CD4-positive, alpha-beta T cell (primary cell): Measurements from ENCODE around the gene MIOS. TPM values are rescaled to one million over a fixed set of nuclear protein-coding genes. Genes with fewer than 3 reads are reported as not detected.

ENCODE experiments used
- ATAC-seq: fragments of 200-7000 bp; cut with Tn5 transposase; one replicate; pipeline ENCODE4 v1.10.0; 2022; ENCODE audit warnings: mild to moderate bottlenecking; ENCODE audit not compliant: poor library complexity
- CTCF ChIA-PET: fragments of 350-600 bp; sonication (Branson Sonifier 250); formaldehyde crosslinking; loops from one replicate; lab custom pipeline; 2021; ENCODE audit warnings: antibody characterized with exemption, inconsistent platforms; lab: Charles Lee
- POLR2A ChIA-PET: fragments of 350-600 bp; sonication (Branson Sonifier 250); formaldehyde crosslinking; loops from one replicate; lab custom pipeline; 2021; ENCODE audit warnings: antibody characterized with exemption, inconsistent platforms; lab: Charles Lee
- DNase-seq, 14 experiments: peaks; one replicate each; pipeline ENCODE4 v3.0.0-alpha.2; 2013 to 2020; ENCODE audit warnings: mixed read lengths in 2 of 14
- H3K27ac ChIP-seq, 2 donors: one replicate each; pipeline versions ENCODE4 v1.5.1 to v1.7.0; 2013; ENCODE audit warnings: low read length in 2 of 2, low read depth in 1 of 2, mild to moderate bottlenecking in 1 of 2
- H3K27me3 ChIP-seq, 2 experiments: 1 replicate in 1 of 2; 2 replicates in 1 of 2; pipeline versions ENCODE4 v1.6.1 to v1.7.0; 2013; ENCODE audit warnings: low read length in 2 of 2, control low read depth in 1 of 2, mild to moderate bottlenecking in 1 of 2, moderate library complexity in 1 of 2; ENCODE audit not compliant: insufficient read depth in 2 of 2, control insufficient read depth in 1 of 2
- H3K36me3 ChIP-seq: one replicate; pipeline ENCODE4 v1.6.1; 2013; ENCODE audit warnings: low read length, control low read depth; ENCODE audit not compliant: insufficient read depth
- H3K4me1 ChIP-seq: one replicate; pipeline ENCODE4 v1.6.1; 2013; ENCODE audit warnings: low read length, control low read depth; ENCODE audit not compliant: insufficient read depth
- H3K4me3 ChIP-seq: one replicate; pipeline ENCODE4 v1.5.1; 2013; ENCODE audit warnings: mild to moderate bottlenecking, low read length, moderate library complexity
- H3K9me3 ChIP-seq, 2 experiments: 1 replicate in 1 of 2; 2 replicates in 1 of 2; pipeline versions ENCODE4 v1.6.1 to v1.7.0; 2013; ENCODE audit warnings: low read length in 2 of 2, mild to moderate bottlenecking in 2 of 2, control low read depth in 1 of 2, moderate library complexity in 1 of 2; ENCODE audit not compliant: control insufficient read depth in 1 of 2, insufficient read depth in 1 of 2
- H3K27ac Mint-ChIP-seq: one replicate; pipeline ENCODE4 v1.8.0; 2020; ENCODE audit warnings: mixed read lengths
- H3K27me3 Mint-ChIP-seq: one replicate; pipeline ENCODE4 v1.8.0; 2021; ENCODE audit warnings: mixed read lengths
- H3K36me3 Mint-ChIP-seq: one replicate; pipeline ENCODE4 v1.8.0; 2021; ENCODE audit warnings: low read depth, mixed read lengths
- H3K4me1 Mint-ChIP-seq: one replicate; pipeline ENCODE4 v1.8.0; 2021; ENCODE audit warnings: low read depth, mixed read lengths
- H3K4me3 Mint-ChIP-seq: one replicate; pipeline ENCODE4 v1.8.0; 2020; ENCODE audit warnings: mild to moderate bottlenecking, mixed read lengths
- H3K9me3 Mint-ChIP-seq: one replicate; pipeline ENCODE4 v1.8.0; 2020; ENCODE audit warnings: mixed read lengths
- CTCF ChIP-seq: fragments of 200-600 bp; IDR thresholded peaks from one replicate; pipeline ENCODE4 v1.8.0; 2022; ENCODE audit warnings: antibody characterized with exemption, mild to moderate bottlenecking
- intact Hi-C, 2 experiments: fragments of 100-400 bp; cut with DNase I in 1 of 2; cut with micrococcal nuclease in 1 of 2; formaldehyde crosslinking; loops; one replicate each; pipeline versions ENCODE4 v1.15.1 to v1.9.0; 2023 to 2025; cut with DNase I, micrococcal nuclease
- total RNA-seq, 174 experiments: library from RNA in 2 of 174; stranded (reverse) in 2 of 174; gene quantifications; one replicate each; pipeline ENCODE4 v1.2.3 and lab custom pipeline; 2021 to 2026

The MIOS gene
- total RNA-seq, 2 experiments from 2014 or later, result 30.8 to 33.3 TPM

DNA sequence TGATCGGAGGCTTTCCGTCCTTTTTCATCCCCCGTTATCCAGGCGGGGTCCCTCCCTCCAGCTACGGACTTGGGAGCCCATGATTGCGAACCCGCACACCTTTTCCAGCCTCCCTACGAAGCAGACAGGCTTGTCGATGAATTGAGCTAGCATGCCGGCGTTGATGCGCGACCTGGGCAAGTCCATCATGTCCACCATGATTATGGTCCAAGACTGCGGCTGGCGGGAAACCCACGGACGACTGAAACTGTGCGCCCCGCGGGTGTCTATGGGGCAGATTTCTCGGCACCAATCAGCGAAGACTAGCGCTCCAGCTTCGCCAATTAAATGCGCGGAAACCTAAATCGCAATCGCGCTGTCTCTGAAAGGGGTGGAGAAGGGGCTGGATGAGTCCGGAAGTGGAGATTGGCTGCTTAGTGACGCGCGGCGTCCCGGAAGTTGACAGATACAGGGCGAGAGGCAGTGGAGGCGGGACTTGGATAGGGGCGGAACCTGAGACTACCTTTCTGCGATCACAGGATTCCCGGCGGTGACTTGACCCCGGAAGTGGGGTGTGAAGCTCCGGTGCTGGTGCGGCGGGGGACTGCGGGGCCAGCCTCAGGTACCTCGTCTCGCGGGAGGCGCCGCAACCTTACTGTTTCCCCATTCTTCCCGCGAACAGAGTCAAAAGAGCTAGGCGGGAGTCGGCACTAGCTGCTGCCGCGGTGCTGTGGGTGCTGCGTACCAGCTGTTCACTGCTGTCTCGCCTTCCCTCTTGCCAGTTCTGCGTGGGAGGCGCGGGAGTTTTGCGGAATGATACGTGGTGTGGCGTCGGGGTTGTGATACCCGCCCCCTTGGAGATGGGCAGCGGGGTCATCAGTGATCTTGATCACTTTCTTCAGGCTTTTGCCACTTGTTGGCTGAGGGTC, 73.8 kb downstream of the MIOS start, which contains the start of gene UMAD1:
Gene UMAD1 (plus strand): TSS at position 532 of the 908 bp plus-strand sequence. CDS start 32,620 bp downstream, outside the sequence.
- Histone ChIP-seq H3K27me3 (no peaks in the 10 kb centered on the region), H3K4me3 (peak within 1 kb of the TSS; percentile 88), H3K36me3 (peaks cover 20% of the 10 kb centered on the region), H3K4me1 (peaks cover 17% of the 10 kb centered on the region), H3K27ac (peak within 1 kb of the TSS; percentile 98 to 99), H3K9me3 (no peaks in the 10 kb centered on the region)
- DNase-seq (peak; percentile 94 to 100 (median 98)), ATAC-seq (peak; percentile 83)
- TF ChIP-seq CTCF, result no peak
- Mint-ChIP-seq H3K36me3 (peaks cover 67% of the 10 kb centered on the region), H3K4me1 (peaks cover 59% of the 10 kb centered on the region), H3K9me3 (no peaks in the 10 kb centered on the region), H3K4me3 (peak within 1 kb of the TSS; percentile 90), H3K27me3 (no peaks in the 10 kb centered on the region), H3K27ac (peak within 1 kb of the TSS; percentile 98)
- intact Hi-C loops, result loop anchor here (1.0 to 10.0 kb wide), 7 partner anchors 73 to 1048 kb away; partner anchors contain the start of genes C1GALT1 (in 2 of the 2), GLCCI1 (in 1 of the 2), INTS15 (in 1 of the 2) and MIOS (in 1 of the 2)
- CTCF ChIA-PET, result interaction anchor here (0.9 to 3.7 kb wide), 4 partner anchors 21 to 550 kb away, joined by 3 to 12 read pairs (median 3); no protein-coding TSS in a partner anchor
- POLR2A ChIA-PET, result interaction anchor here (0.6 to 3.4 kb wide), 45 partner anchors 9 to 649 kb away, joined by 3 to 92 read pairs (median 5); partner anchors contain the start of genes C1GALT1, GLCCI1 and MIOS

DNA sequence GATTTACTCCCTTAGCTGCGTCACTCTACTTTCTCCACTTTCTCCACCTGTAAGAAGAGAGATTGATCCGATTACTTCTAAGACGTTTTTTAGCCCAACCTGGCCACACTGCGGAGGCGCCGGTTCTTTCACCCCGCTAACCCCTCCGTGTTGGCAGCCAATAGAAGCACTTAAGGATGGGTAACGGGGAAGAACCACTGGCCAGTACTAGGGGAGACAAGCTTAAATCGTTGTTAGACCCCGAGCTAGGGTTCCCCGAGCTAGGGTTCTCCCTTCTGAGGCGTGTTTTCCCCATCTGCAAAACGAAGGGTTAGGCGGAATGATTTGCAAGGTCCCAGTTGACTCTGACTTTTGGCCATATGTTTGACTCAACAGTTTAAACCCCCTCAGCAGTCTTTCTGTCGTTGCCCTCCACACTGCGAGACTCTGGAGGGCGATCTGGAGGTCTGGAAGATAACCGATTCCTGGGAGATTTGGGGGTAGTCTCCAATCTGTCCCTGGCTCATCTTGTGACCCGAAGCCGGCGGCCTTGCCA, 74.5 kb downstream of the MIOS start:
- TF ChIP-seq CTCF, result no peak
- peaks cover 60% of the 10 kb centered on the region for H3K36me3 Mint-ChIP-seq
- ATAC-seq (peak; percentile 5), DNase-seq (peak in 1 of 14 experiments; percentile 5)
- peak overlapping the region; percentile 98 to 99 for H3K27ac ChIP-seq
- peak overlapping the region; percentile 98 for H3K27ac Mint-ChIP-seq
- H3K4me1 Mint-ChIP-seq, result peaks cover 67% of the 10 kb centered on the region
- intact Hi-C loops, result loop anchor here (2.0 to 10.0 kb wide), 6 partner anchors 74 to 1049 kb away; partner anchors contain the start of genes C1GALT1 (in 2 of the 2), INTS15 (in 1 of the 2) and MIOS (in 1 of the 2)
- H3K9me3 Mint-ChIP-seq, result no peaks in the 10 kb centered on the region
- H3K27me3 Mint-ChIP-seq, result no peaks in the 10 kb centered on the region
- no peaks in the 10 kb centered on the region for H3K9me3 ChIP-seq
- H3K27me3 ChIP-seq, result no peaks in the 10 kb centered on the region
- H3K4me1 ChIP-seq, result peaks cover 17% of the 10 kb centered on the region
- CTCF ChIA-PET, result interaction anchor here (0.9 to 3.7 kb wide), 3 partner anchors 40 to 549 kb away, joined by 3 to 12 read pairs (median 3); no protein-coding TSS in a partner anchor
- peaks cover 16% of the 10 kb centered on the region for H3K36me3 ChIP-seq
- POLR2A ChIA-PET, result interaction anchor here (0.7 to 3.4 kb wide), 28 partner anchors 8 to 562 kb away, joined by 3 to 92 read pairs (median 6); partner anchors contain the start of genes C1GALT1, GLCCI1 and MIOS
- H3K4me3 ChIP-seq, result peak overlapping the region; percentile 88
- H3K4me3 Mint-ChIP-seq, result peak overlapping the region; percentile 90

DNA sequence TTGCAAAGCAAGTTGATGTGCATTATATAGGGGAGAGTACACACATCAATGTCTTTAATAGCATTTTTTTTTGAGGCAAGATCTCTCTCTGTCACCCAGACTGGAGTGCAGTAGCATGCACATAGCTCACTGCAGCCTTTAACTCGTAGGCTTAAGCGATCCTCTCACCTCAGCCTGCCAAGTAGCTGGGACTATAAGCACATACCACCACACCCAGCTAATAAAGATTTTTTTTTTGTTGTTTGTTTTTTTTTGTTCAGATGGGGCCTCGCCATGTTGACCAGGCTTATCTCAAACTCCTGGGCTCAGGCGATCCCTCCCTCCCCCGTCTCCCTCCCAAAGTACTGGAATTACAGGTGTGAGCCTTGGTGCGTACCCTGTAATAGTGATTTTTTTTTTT, 75.4 kb downstream of the MIOS start:
- peaks cover 17% of the 10 kb centered on the region for H3K4me1 ChIP-seq
- CTCF ChIA-PET, result interaction anchor here (3.7 kb wide), 1 partner anchor 39 kb away, joined by 12 read pairs; no protein-coding TSS in a partner anchor
- intact Hi-C loops, result loop anchor here (2.0 to 10.0 kb wide), 5 partner anchors 75 to 1050 kb away; partner anchors contain the start of genes C1GALT1 (in 2 of the 2), GLCCI1 (in 1 of the 2), INTS15 (in 1 of the 2) and MIOS (in 1 of the 2)
- Mint-ChIP-seq H3K4me1 (peaks cover 74% of the 10 kb centered on the region), H3K27ac (peak overlapping the region; percentile 98), H3K4me3 (peak overlapping the region; percentile 90), H3K27me3 (no peaks in the 10 kb centered on the region), H3K9me3 (no peaks in the 10 kb centered on the region), H3K36me3 (peaks cover 55% of the 10 kb centered on the region)
- no peaks in the 10 kb centered on the region for H3K9me3 ChIP-seq
- no peak for TF ChIP-seq CTCF
- POLR2A ChIA-PET, result interaction anchor here (0.8 to 3.4 kb wide), 7 partner anchors 10 to 548 kb away, joined by 3 to 92 read pairs (median 16); partner anchors contain the start of genes GLCCI1 and MIOS
- no peak overlapping the region for H3K27ac ChIP-seq
- ATAC-seq (no peak), DNase-seq (no peak)
- H3K27me3 ChIP-seq, result no peaks in the 10 kb centered on the region
- H3K4me3 ChIP-seq, result no peak overlapping the region
- H3K36me3 ChIP-seq, result peaks cover 8% of the 10 kb centered on the region
